HEK293T (cell line): ENCODE data around the gene CLEC1A.

Experiments
- ARNT ChIP-seq: fragments of 450-650 bp; IDR thresholded peaks from 2 replicates; pipeline ENCODE4 v1.6.1; 2017; ENCODE audit warnings: mild to moderate bottlenecking
- NFRKB ChIP-seq: fragments of 450-650 bp; IDR thresholded peaks from 2 replicates; pipeline ENCODE4 v1.6.1; 2016; ENCODE audit warnings: mild to moderate bottlenecking, moderate library complexity
- SP1 ChIP-seq: fragments of 450-650 bp; IDR thresholded peaks from 2 replicates; pipeline ENCODE4 v1.6.1; 2017

DNA sequence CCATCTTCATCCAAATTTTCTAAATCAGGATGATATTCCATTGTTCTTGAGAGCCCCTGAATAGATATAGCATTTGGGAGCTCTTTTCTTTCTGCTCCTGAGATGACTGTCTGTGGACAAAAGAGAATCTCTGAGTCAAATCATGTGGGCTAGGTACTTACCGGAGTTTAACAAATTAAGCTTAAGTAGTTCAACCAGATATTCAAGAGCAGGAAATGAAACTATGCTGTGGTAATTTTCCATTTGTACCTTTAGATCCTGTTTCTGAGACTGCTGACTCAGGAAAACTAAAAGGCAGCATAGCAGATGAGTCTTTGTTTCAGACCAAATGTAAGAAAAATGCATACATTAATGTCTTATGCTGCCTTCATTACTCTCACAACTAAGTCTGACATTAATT lies 31.3 kb upstream of the CLEC1A start, which contains the start of gene CLEC7A:
- no peak for TF ChIP-seq NFRKB
- no peak for TF ChIP-seq ARNT
- no peak for TF ChIP-seq SP1
